Cerebellar nuclear complex (tissue), 1 donor: ENCODE measurements around the gene KHDRBS2.
"Not testable (repeated sequence)": the region's sequence is repeated elsewhere in the genome, so short reads cannot be mapped to it uniquely, and the experiment has no call there.

Source experiments
- DNase-seq, 2 experiments: peaks; one replicate each; lab custom pipeline; 2025; lab: John Stamatoyannopoulos, UW

Gene KHDRBS2

GRCh38 chr6:61867635-61868034 lies 418.4 kb downstream of the KHDRBS2 start:
- no peak for DNase-seq

- DNase-seq, result no peak
Observed at GRCh38 chr6:61857541-61857940, 428.5 kb downstream of the KHDRBS2 start.

- DNase-seq, result no peak
Observed at GRCh38 chr6:61841958-61842357, 444.1 kb downstream of the KHDRBS2 start.

- DNase-seq, result no peak
Observed at GRCh38 chr6:61835237-61835636, 450.8 kb downstream of the KHDRBS2 start.

- no peak for DNase-seq
Observed at GRCh38 chr6:61833176-61833755, 452.8 kb downstream of the KHDRBS2 start.

GRCh38 chr6:61817716-61818115 lies 468.3 kb downstream of the KHDRBS2 start:
- no peak for DNase-seq

- no peak for DNase-seq
Observed at GRCh38 chr6:61810047-61810446, 476.0 kb downstream of the KHDRBS2 start.

- no peak for DNase-seq
Observed at GRCh38 chr6:61809004-61809595, 476.9 kb downstream of the KHDRBS2 start.

GRCh38 chr6:61787998-61788397 lies 498.0 kb downstream of the KHDRBS2 start:
- no peak for DNase-seq

- not testable (repeated sequence) for DNase-seq
Observed at GRCh38 chr6:61769446-61769845, 516.6 kb downstream of the KHDRBS2 start.

GRCh38 chr6:61755739-61756138 lies 530.3 kb downstream of the KHDRBS2 start:
- DNase-seq, result no peak

- DNase-seq, result no peak
Observed at GRCh38 chr6:61751986-61752385, 534.0 kb downstream of the KHDRBS2 start.

- no peak for DNase-seq
Observed at GRCh38 chr6:61745994-61746393, 540.0 kb downstream of the KHDRBS2 start.

- no peak for DNase-seq
Observed at GRCh38 chr6:61711849-61712248, 574.2 kb downstream of the KHDRBS2 start.

- DNase-seq, result no peak
Observed at GRCh38 chr6:61688165-61688564, 597.9 kb downstream of the KHDRBS2 start.

- no peak for DNase-seq
Observed at GRCh38 chr6:61682562-61682961, 603.5 kb downstream of the KHDRBS2 start.

GRCh38 chr6:61679625-61680024 lies 606.4 kb downstream of the KHDRBS2 start:
- DNase-seq, result no peak

GRCh38 chr6:61675734-61676133 lies 610.3 kb downstream of the KHDRBS2 start:
- no peak for DNase-seq

GRCh38 chr6:61649845-61650244 lies 636.2 kb downstream of the KHDRBS2 start:
- DNase-seq, result no peak

- no peak for DNase-seq
Observed at GRCh38 chr6:61640463-61640862, 645.6 kb downstream of the KHDRBS2 start.
